Activated gamma-delta T cell (primary cell): ENCODE measurements around the gene C12orf42.

Experiments
- DNase-seq: peaks from one replicate; lab custom pipeline; 2025; lab: John Stamatoyannopoulos, UW

C12orf42 gene

DNA sequence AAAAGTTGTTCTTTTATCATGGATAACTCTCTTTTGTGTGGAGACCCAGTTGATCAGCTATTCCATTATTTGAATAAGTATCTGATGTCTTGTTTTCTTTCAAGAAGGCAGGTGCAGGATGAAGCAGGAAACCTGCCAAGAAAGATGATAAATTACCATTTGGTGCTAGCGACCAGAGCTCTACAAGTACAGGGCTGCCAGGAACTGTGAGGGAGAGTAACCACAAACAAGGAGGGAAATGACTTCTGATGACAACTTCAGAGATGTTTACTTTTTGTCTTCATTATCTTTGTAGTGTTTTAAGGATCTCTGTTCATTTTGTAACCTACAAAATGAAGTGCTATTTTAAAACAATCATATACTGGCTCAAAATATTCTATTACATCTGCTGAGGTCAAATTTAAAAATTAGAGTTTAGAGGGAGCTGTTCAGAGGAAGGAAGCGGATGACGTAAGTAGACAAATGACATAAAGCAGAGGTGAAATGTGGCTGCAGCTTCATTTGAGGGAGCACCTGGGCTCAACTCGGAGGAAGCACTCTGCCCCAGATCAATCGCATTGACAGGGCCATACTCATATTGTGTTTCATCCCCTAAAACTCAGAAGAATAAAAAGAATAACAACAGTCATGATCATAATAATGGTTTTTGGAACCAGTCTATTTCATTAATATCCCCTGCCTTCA, 226.8 kb downstream of the C12orf42 start:
- DNase-seq, result no peak

DNA sequence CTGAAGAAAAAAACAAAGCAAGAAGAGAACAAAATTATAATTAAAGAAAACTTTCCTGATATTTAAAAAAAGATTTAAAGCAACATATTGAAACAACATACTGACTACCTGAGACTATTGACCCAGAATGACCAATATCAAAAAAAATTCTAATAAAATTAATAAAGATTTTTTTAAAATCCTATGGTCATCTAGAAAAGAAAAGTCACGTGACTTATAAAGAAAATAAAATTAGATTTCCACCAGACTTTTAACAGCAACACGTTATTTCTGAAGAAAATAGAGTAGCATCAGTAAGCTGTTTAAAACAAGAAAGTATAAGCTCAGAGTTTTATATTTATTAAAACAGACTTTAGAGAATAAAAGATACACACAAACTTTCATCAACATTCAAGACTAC, 238.0 kb downstream of the C12orf42 start:
- no peak for DNase-seq
